ENCODE measurements around the gene ABHD5.

DNA sequence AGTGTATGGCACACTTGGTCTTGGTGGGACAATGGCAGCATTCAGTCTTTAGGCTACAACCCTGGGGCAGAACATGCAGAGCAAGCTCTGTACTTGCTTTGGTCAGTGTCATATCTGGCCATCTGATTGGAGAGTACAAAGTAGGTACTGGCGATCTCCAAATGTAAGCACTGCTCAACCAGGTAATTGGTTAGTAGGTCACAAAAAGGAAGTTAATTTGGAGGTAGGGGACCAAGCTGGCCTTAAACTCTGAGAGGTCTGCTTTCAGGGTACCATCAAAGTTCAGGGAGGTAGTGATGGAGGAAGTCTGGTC lies 3.3 kb upstream of the ABHD5 start:
- TF ChIP-seq EZH2 (optimal IDR thresholded peaks at IDR 0.05; ENCODE audit: low read depth, low read length): no peak
- TF ChIP-seq, protein P1, sequence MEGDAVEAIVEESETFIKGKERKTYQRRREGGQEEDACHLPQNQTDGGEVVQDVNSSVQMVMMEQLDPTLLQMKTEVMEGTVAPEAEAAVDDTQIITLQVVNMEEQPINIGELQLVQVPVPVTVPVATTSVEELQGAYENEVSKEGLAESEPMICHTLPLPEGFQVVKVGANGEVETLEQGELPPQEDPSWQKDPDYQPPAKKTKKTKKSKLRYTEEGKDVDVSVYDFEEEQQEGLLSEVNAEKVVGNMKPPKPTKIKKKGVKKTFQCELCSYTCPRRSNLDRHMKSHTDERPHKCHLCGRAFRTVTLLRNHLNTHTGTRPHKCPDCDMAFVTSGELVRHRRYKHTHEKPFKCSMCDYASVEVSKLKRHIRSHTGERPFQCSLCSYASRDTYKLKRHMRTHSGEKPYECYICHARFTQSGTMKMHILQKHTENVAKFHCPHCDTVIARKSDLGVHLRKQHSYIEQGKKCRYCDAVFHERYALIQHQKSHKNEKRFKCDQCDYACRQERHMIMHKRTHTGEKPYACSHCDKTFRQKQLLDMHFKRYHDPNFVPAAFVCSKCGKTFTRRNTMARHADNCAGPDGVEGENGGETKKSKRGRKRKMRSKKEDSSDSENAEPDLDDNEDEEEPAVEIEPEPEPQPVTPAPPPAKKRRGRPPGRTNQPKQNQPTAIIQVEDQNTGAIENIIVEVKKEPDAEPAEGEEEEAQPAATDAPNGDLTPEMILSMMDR (IDR thresholded peaks at IDR 0.05; ENCODE audit: low read length): no peak

Measured in MM.1S (cell line).